ENCODE results near the gene HOGA1. TPM values are rescaled to one million over a fixed set of nuclear protein-coding genes. Genes with fewer than 3 reads are reported as not detected.

Gene HOGA1
- total and polyA plus RNA-seq, 4 donors, result 21.7 to 31.4 (median 22.8) TPM

DNA sequence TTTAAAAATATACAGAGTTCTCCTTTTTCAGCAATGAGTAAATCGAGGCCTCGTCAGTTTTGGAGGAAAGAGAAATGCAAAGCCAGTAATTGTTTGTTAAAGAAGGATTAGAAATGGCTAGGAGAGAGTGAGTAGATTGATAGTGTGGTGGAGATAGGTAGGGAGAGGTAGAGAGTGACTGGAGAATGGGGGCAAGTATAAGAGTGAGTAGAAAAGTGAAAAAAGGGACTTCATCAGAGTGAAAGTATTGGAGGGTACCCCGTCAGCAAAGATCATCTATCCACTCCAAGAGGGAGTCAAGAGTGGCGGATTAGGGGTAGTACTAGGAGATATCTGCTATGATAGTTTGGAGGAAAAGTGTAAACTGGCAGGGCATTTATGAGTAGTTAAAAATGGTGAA lies 20.9 kb upstream of the HOGA1 start:
- Histone ChIP-seq H3K36me3 (ENCODE audit: control insufficient read depth in 4 of 4, insufficient read depth in 3 of 4, low read depth in 1 of 4, low read length in 3 of 4) (peaks cover 0 to 2% (median 0%) of the 10 kb centered on the region in 4 donors), H3K9ac (ENCODE audit: low read depth in 1 of 2, low read length in 2 of 2) (no peak overlapping the region), H3K27me3 (ENCODE audit: control insufficient read depth in 4 of 4, insufficient read depth in 4 of 4, low read length in 3 of 4) (no peaks in the 10 kb centered on the region), H3K4me1 (ENCODE audit: control insufficient read depth in 4 of 4, insufficient read depth in 4 of 4, low read length in 3 of 4) (peaks cover 0 to 1% (median 0%) of the 10 kb centered on the region in 4 donors), H3K27ac (ENCODE audit: low read depth in 1 of 2, low read length in 2 of 2) (no peak overlapping the region), H3K9me3 (ENCODE audit: control insufficient read depth in 4 of 4, low read length in 3 of 4) (no peaks in the 10 kb centered on the region), H3K4me3 (ENCODE audit: low read depth in 1 of 3, low read length in 3 of 3) (no peak overlapping the region)
- no peak for TF ChIP-seq RXRA (IDR thresholded peaks at IDR 0.05)
- TF ChIP-seq CTCF (IDR thresholded peaks at IDR 0.05; ENCODE audit: low read depth, low read length, missing input control), result no peak
- no peak for TF ChIP-seq FOXA1 (IDR thresholded peaks at IDR 0.05)
- TF ChIP-seq EGR1 (IDR thresholded peaks at IDR 0.05; ENCODE audit: low read depth in 2 of 2), result no peak
- TF ChIP-seq, protein P1, sequence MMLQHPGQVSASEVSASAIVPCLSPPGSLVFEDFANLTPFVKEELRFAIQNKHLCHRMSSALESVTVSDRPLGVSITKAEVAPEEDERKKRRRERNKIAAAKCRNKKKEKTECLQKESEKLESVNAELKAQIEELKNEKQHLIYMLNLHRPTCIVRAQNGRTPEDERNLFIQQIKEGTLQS (IDR thresholded peaks at IDR 0.05), result no peak
- no peak for TF ChIP-seq HNF4A (conservative IDR thresholded peaks at IDR 0.05)
- no peak for TF ChIP-seq ZBTB33 (IDR thresholded peaks at IDR 0.05)
- TF ChIP-seq HNF4G (IDR thresholded peaks at IDR 0.05), result no peak
- WGBS, result 95% methylated on average over 4 of the region's 4 CpGs
- no peak for DNase-seq (ENCODE audit: low spot score)

DNA sequence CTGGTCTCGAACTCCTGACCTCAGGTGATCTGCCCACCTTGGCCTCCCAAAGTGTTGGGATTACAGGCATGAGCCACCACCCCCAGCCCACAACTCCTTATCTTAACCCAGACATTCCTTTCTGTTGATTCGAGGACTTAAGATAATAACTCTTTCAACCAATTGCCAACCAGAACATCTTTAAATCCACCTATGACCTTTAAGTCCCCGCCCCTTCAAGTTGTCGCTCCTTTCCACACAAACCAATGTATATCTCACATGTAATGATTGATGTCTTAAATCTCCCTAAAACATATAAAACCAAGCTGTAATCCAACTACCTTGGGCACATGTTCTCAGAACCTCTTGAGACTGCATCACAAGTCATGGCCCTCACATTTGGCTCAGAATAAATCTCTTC lies 19.4 kb upstream of the HOGA1 start:
- Histone ChIP-seq H3K9ac (ENCODE audit: low read depth in 1 of 2, low read length in 2 of 2) (no peak overlapping the region), H3K27me3 (ENCODE audit: control insufficient read depth in 4 of 4, insufficient read depth in 4 of 4, low read length in 3 of 4) (no peaks in the 10 kb centered on the region), H3K9me3 (ENCODE audit: control insufficient read depth in 4 of 4, low read length in 3 of 4) (no peaks in the 10 kb centered on the region), H3K36me3 (ENCODE audit: control insufficient read depth in 4 of 4, insufficient read depth in 3 of 4, low read depth in 1 of 4, low read length in 3 of 4) (peaks cover 0 to 7% (median 2%) of the 10 kb centered on the region in 4 donors), H3K4me1 (ENCODE audit: control insufficient read depth in 4 of 4, insufficient read depth in 4 of 4, low read length in 3 of 4) (peaks cover 0 to 1% (median 0%) of the 10 kb centered on the region in 4 donors), H3K27ac (ENCODE audit: low read depth in 1 of 2, low read length in 2 of 2) (no peak overlapping the region), H3K4me3 (ENCODE audit: low read depth in 1 of 3, low read length in 3 of 3) (no peak overlapping the region)
- 95% methylated on average over 4 of the region's 4 CpGs for WGBS
- TF ChIP-seq YY1 (IDR thresholded peaks at IDR 0.05) (no peak), TAF1 (conservative IDR thresholded peaks at IDR 0.05) (no peak)
- DNase-seq (ENCODE audit: low spot score), result no peak

DNA sequence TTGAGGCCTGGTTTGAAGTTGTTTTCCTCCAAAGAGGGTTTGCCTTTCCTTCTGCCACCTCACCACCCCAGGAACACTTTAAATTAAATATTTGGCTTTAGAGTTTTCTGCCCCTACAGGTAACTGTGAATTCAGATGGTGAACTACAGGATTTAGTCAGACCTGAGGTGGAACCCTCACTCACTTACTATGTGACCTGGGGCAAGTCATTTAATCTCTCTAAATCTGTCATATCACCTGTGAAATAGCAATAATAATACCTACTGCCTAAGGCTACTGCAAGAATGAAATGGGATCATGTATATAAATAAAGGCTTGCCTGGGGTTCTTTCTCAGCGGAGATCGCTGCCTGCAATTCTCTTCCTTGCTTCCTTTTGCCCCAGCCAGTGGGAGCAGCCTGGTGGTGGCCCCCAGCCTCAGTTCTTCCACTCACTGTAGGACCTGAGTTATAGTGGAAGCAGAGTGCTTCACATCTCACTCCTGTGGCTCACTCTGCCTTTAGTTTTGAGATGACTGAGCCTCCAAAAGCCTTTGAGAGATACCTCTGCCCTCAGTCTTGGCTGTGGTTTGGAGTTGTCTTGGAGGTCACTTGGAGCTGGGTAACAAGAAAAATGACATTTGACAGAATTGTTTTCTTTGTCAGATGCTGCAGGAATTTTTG lies 17.7 kb upstream of the HOGA1 start:
- no peak for DNase-seq (ENCODE audit: low spot score)
- Histone ChIP-seq H3K36me3 (ENCODE audit: control insufficient read depth in 4 of 4, insufficient read depth in 3 of 4, low read depth in 1 of 4, low read length in 3 of 4) (peaks cover 0 to 11% (median 5%) of the 10 kb centered on the region in 4 donors), H3K4me3 (ENCODE audit: low read depth in 1 of 3, low read length in 3 of 3) (no peak overlapping the region), H3K9ac (ENCODE audit: low read depth in 1 of 2, low read length in 2 of 2) (no peak overlapping the region), H3K27me3 (ENCODE audit: control insufficient read depth in 4 of 4, insufficient read depth in 4 of 4, low read length in 3 of 4) (no peaks in the 10 kb centered on the region), H3K4me1 (ENCODE audit: control insufficient read depth in 4 of 4, insufficient read depth in 4 of 4, low read length in 3 of 4) (no peaks in the 10 kb centered on the region), H3K27ac (ENCODE audit: low read depth in 1 of 2, low read length in 2 of 2) (no peak overlapping the region), H3K9me3 (ENCODE audit: control insufficient read depth in 4 of 4, low read length in 3 of 4) (no peaks in the 10 kb centered on the region)
- WGBS, result 98% methylated on average over 2 of the region's 2 CpGs
- TF ChIP-seq FOXA1 (IDR thresholded peaks at IDR 0.05) (no peak), FOXA2 (IDR thresholded peaks at IDR 0.05) (no peak), GABPA (IDR thresholded peaks at IDR 0.05 in 1 of 2, conservative IDR thresholded peaks at IDR 0.05 in 1 of 2) (no peak), HNF4G (IDR thresholded peaks at IDR 0.05) (no peak), RXRA (IDR thresholded peaks at IDR 0.05) (no peak), ZBTB33 (IDR thresholded peaks at IDR 0.05) (no peak), EGR1 (IDR thresholded peaks at IDR 0.05; ENCODE audit: low read depth in 2 of 2) (no peak), REST (IDR thresholded peaks at IDR 0.05) (no peak), RAD21 (IDR thresholded peaks at IDR 0.05) (no peak), HNF4A (conservative IDR thresholded peaks at IDR 0.05) (no peak), TAF1 (conservative IDR thresholded peaks at IDR 0.05) (no peak), YY1 (IDR thresholded peaks at IDR 0.05) (no peak), NR2F2 (IDR thresholded peaks at IDR 0.05) (no peak)
- TF ChIP-seq, protein P1 (IDR thresholded peaks at IDR 0.05), result no peak
- TF ChIP-seq, protein P2, sequence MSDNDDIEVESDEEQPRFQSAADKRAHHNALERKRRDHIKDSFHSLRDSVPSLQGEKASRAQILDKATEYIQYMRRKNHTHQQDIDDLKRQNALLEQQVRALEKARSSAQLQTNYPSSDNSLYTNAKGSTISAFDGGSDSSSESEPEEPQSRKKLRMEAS (IDR thresholded peaks at IDR 0.05), result no peak

Measured in liver (tissue), 9 donors.